Nephron (organoid): ENCODE results near the gene RWDD4.

Experiments used
- H3K27ac Mint-ChIP-seq, 3 experiments: 2 replicates each; pipeline ENCODE4 v1.8.0; 2020; ENCODE audit warnings: mixed read lengths in 3 of 3, mild to moderate bottlenecking in 2 of 3, moderate library complexity in 1 of 3
- H3K27me3 Mint-ChIP-seq: 2 replicates; pipeline ENCODE4 v1.8.0; 2021; ENCODE audit warnings: low read depth, mild to moderate bottlenecking, moderate library complexity, mixed read lengths
- H3K36me3 Mint-ChIP-seq: 2 replicates; pipeline ENCODE4 v1.8.0; 2020; ENCODE audit warnings: low read depth, mixed read lengths
- H3K4me1 Mint-ChIP-seq: 2 replicates; pipeline ENCODE4 v1.8.0; 2020; ENCODE audit warnings: mixed read lengths
- H3K4me3 Mint-ChIP-seq, 3 experiments: 2 replicates each; pipeline ENCODE4 v1.8.0; 2020; ENCODE audit warnings: mild to moderate bottlenecking in 3 of 3, mixed read lengths in 3 of 3, moderate library complexity in 2 of 3
- H3K9me3 Mint-ChIP-seq: 2 replicates; pipeline ENCODE4 v1.8.0; 2020; ENCODE audit warnings: mixed read lengths
- CTCF ChIP-seq, 3 experiments: fragments of 200-600 bp; sonication (generic); IDR thresholded peaks; one replicate each; pipeline ENCODE4 v1.5.0; 2021; ENCODE audit warnings: antibody characterized with exemption in 3 of 3; ENCODE audit not compliant: unreplicated experiment in 3 of 3

The RWDD4 gene

GRCh38 chr4:183691006-183691405, 32.0 kb upstream of the RWDD4 start:
- H3K9me3 Mint-ChIP-seq, result no peaks in the 10 kb centered on the region
- H3K36me3 Mint-ChIP-seq, result peaks cover 69% of the 10 kb centered on the region

GRCh38 chr4:183688216-183688615, 29.2 kb upstream of the RWDD4 start:
- TF ChIP-seq CTCF (IDR thresholded peaks at IDR 0.05; ENCODE audit: unreplicated experiment in 3 of 3), result no peak
- Mint-ChIP-seq H3K36me3 (peaks cover 70% of the 10 kb centered on the region), H3K4me1 (no peaks in the 10 kb centered on the region), H3K27me3 (no peaks in the 10 kb centered on the region), H3K27ac (no peak overlapping the region), H3K9me3 (no peaks in the 10 kb centered on the region), H3K4me3 (no peak overlapping the region)

More at GRCh38 chr4:183691006-183691405, 32.0 kb upstream of the RWDD4 start:
- Mint-ChIP-seq H3K27me3 (no peaks in the 10 kb centered on the region), H3K4me1 (no peaks in the 10 kb centered on the region), H3K27ac (no peak overlapping the region), H3K4me3 (no peak overlapping the region)
- no peak for TF ChIP-seq CTCF (IDR thresholded peaks at IDR 0.05; ENCODE audit: unreplicated experiment in 3 of 3)

GRCh38 chr4:183686461-183686860, 27.5 kb upstream of the RWDD4 start:
- no peak overlapping the region for H3K4me3 Mint-ChIP-seq
- H3K36me3 Mint-ChIP-seq, result peaks cover 68% of the 10 kb centered on the region
- no peak for TF ChIP-seq CTCF (IDR thresholded peaks at IDR 0.05; ENCODE audit: unreplicated experiment in 3 of 3)
- H3K9me3 Mint-ChIP-seq, result no peaks in the 10 kb centered on the region
- peaks cover 4% of the 10 kb centered on the region for H3K4me1 Mint-ChIP-seq
- no peak overlapping the region for H3K27ac Mint-ChIP-seq
- H3K27me3 Mint-ChIP-seq, result no peaks in the 10 kb centered on the region

- Mint-ChIP-seq H3K4me3 (no peak overlapping the region), H3K27ac (no peak overlapping the region), H3K9me3 (no peaks in the 10 kb centered on the region), H3K36me3 (peaks cover 56% of the 10 kb centered on the region), H3K4me1 (peaks cover 4% of the 10 kb centered on the region), H3K27me3 (no peaks in the 10 kb centered on the region)
- TF ChIP-seq CTCF (IDR thresholded peaks at IDR 0.05; ENCODE audit: unreplicated experiment in 3 of 3), result no peak
Measured at GRCh38 chr4:183681119-183681518, 22.1 kb upstream of the RWDD4 start.

GRCh38 chr4:183675625-183676024, 16.6 kb upstream of the RWDD4 start:
- no peak overlapping the region for H3K4me3 Mint-ChIP-seq
- H3K36me3 Mint-ChIP-seq, result peaks cover 54% of the 10 kb centered on the region
- H3K9me3 Mint-ChIP-seq, result no peaks in the 10 kb centered on the region
- H3K27me3 Mint-ChIP-seq, result no peaks in the 10 kb centered on the region
- H3K4me1 Mint-ChIP-seq, result no peaks in the 10 kb centered on the region
- no peak for TF ChIP-seq CTCF (IDR thresholded peaks at IDR 0.05; ENCODE audit: unreplicated experiment in 3 of 3)
- peak overlapping the region in 2 of 3 experiments; percentile 59 to 67 for H3K27ac Mint-ChIP-seq

- TF ChIP-seq CTCF (IDR thresholded peaks at IDR 0.05; ENCODE audit: unreplicated experiment in 3 of 3), result no peak
- Mint-ChIP-seq H3K27ac (no peak overlapping the region), H3K4me3 (no peak overlapping the region), H3K36me3 (peaks cover 54% of the 10 kb centered on the region), H3K9me3 (no peaks in the 10 kb centered on the region), H3K27me3 (no peaks in the 10 kb centered on the region), H3K4me1 (no peaks in the 10 kb centered on the region)
Measured at GRCh38 chr4:183674153-183674552, 15.2 kb upstream of the RWDD4 start.
